NOMO-1 treated with dmso at 0.1 percent for 144 hours (cell line): ENCODE measurements around the gene EPB41L4A.
"Not testable (repeated sequence)": the region's sequence is repeated elsewhere in the genome, so short reads cannot be mapped to it uniquely, and the experiment has no call there.

Experiments used
- DNase-seq: peaks from one replicate; lab custom pipeline; 2025; ENCODE audit not compliant: unreplicated experiment; lab: John Stamatoyannopoulos, UW

The EPB41L4A gene

GRCh38 chr5:112419164-112419985 is at the start of gene EPB41L4A:
Gene EPB41L4A, minus strand, starts transcription at chr5:112419277. Its CDS starts 238 bp downstream, at chr5:112419039.
- no peak for DNase-seq

DNA sequence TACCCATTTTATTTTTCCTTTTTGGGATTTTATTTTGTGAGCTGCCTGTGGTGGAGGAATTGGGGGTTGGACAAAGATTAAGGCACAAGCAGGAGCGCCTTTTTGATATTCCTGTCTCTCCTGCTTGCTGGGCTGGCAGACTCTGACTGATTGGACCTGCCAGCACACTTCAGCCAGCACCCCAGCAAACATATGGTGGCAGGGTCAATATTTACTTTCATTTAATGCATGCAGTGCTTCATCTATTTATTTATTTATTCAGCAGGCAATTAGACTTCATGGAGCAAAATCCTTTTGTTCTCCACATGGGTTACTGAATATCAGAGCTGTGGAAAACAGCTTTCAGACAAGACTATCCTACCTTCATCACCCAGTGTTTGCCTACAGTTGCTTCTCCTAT is 48.4 kb upstream of the EPB41L4A start:
- DNase-seq = no peak

DNA sequence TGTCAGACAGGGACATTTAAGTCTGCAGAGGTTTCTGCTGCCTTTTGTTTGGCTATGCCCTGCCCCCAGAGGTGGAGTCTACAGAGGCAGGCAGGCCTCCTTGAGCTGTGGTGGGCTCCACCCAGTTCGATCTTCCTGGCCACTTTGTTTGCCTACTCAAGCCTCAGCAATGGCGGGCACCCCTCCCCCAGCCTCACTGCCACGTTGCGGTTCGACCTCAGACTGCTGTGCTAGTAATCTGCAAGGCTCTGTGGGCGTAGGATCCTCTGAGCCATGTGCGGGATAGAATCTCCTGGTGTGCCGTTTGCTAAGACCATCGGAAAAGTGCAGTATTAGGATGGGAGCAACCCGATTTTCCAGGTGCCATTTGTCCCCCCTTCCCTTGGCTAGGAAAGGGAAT is 47.2 kb upstream of the EPB41L4A start:
- not testable (repeated sequence) for DNase-seq

GRCh38 chr5:112447187-112447760 is 28.2 kb upstream of the EPB41L4A start:
- not testable (repeated sequence) for DNase-seq

- no peak for DNase-seq
Measured at GRCh38 chr5:112445626-112446350, 26.7 kb upstream of the EPB41L4A start.

DNA sequence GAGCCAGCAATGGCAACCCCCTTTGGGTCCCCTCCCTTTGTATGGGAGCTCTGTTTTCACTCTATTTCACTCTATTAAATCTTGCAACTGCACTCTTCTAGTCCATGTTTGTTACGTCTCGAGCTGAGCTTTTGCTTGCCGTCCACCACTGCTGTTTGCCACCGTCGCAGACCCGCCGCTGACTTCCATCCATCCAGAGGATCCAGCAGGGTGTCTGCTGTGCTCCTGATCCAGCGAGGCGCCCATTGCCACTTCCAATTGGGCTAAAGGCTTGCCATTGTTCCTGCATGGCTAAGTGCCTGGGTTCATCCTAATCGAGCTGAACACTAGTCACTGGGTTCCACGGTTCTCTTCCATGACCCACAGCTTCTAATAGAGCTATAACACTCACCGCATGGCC is 24.9 kb upstream of the EPB41L4A start:
- DNase-seq = not testable (repeated sequence)

GRCh38 chr5:112440031-112440430 is 21.0 kb upstream of the EPB41L4A start:
- no peak for DNase-seq

DNA sequence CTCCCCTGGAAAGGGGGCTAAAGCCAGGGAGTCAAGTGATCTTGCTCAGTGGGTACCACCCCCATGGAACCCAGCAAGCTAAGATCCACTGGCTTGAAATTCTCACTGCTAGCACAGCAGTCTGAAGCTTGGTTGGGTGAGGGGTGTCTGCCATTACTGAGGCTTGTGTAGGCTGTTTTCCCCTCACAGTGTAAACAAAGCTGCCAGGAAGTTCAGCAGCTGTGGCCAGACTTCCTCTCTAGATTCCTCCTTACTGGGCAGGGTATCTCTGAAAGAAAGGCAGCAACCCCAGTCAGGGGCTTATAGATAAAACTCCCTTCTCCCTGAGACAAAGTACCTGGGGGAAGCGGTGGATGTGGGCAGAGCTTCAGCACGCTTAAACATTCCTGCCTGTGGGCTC is 17.1 kb upstream of the EPB41L4A start:
- DNase-seq = no peak

DNA sequence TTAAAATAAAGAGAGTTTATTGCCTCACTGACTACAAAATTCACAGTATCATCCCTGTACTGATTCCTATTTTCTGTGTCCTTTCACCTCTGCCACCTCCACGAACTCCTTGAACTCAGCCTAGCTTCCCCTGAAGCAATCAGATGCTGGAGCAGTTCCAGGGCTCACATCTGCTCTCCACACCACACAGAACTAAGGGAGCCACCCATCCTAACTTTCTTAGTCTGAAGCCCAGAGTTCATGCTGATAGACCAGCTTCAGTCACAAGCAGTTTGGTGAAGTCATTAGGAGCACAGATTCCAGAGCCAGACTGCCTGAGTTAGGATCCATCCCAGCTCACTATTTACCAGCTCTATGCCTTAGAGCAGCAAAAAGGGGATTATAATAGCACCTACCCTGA is 15.6 kb upstream of the EPB41L4A start:
- no peak for DNase-seq

- DNase-seq = not testable (repeated sequence)
Measured at GRCh38 chr5:112426202-112426601, 7.1 kb upstream of the EPB41L4A start.

DNA sequence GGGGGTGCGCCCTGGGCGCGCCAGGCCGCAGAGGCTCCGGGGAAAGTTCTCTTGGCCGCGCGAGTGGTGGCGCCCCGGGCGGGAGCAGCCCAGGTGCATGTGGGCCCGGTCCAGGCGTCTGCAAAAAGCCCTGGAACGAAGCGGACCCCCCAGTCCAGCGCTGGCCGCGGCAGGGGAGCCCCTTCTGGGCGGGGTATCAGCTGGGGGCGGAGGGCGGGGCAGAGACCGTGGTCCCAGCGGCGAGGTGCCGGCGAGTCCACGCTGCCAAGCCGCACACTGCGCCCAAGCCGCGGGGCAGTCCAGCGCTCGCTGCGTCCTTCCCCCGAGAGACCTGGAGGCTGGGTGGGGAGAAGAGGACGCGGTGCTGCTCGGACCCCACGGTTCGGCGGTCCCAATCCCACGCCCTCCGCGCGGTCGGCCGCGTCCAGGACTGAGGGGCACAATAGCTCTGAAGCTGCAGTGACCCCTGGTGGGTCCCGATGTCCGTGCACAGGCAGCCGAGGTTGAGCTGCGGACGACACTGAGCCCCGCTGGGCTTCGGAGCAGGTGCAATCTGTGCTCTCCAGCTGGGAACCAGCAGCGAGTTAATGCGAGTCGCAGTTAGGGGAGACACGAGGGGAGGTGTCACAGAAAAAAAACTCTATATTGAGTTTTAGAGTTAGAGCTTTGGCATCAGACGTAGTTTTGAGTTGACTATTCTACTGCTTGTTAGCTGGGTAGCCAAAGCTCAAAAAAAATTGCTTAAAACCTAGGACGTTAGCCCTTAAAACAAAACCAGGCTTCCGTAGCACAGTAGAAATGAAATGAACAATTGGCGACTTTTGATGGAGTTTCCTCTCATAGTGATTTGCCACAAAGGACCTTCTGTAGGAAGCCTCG is 1.1 kb upstream of the EPB41L4A start:
- DNase-seq = peak; percentile 45

- no peak for DNase-seq
Measured at GRCh38 chr5:112418659-112419163, 366 bp downstream of the EPB41L4A start.

GRCh38 chr5:112417931-112418658 is 982 bp downstream of the EPB41L4A start:
- no peak for DNase-seq

DNA sequence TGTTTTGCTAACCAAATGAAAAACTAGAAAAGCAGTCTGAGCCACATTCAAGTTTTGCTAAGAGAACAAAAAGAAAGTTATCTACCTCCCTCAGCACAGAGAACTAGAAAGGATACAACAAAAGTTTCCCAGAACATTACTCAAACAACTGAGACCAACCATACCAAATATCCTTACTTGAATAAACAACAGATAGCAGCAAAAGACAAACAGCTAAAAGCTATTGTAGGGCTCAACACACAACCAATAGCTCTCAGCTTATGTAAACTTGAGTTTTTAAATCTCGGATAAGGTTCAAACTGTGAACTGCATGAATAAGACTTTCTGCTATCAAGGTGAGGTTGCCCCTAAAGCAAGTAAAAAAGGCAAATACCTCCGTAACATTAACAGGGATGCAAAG is 3.5 kb downstream of the EPB41L4A start:
- no peak for DNase-seq

DNA sequence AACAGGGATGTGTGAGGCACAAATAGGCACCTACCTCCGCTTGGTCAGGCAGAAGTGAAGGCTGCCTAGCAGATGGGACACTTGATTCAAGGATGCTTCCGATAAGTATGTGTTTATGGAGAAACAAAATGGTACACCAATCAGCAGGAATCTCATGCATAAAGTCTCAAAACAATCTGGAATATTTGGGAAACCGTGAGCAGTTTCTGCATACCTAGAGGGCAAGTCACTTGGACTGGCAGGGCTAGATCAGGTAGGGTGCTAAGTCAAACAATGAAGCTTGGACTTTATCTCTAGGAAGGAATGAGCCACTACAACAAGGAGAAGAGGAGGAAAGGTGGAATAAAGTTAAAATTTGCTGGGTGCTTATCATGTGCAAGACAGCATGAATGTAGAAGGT is 5.5 kb downstream of the EPB41L4A start:
- no peak for DNase-seq

DNA sequence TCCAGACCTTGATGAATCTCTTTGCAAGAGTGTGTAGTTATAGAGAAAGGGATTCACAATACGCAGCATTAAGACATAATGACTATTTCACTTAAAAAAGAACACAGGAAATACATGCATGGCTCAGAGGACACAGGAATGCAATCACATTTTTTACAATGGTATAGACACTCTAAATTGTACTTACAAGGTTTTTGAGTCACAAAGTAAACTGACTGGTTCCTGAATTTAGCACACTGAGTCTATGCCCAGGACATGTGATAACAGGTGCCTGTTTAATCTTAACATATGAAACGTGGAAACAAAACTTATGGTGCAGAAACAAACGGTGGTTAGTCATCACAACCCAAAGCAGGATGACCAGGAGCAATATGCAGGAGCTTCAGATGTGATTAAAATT is 6.7 kb downstream of the EPB41L4A start:
- no peak for DNase-seq

DNA sequence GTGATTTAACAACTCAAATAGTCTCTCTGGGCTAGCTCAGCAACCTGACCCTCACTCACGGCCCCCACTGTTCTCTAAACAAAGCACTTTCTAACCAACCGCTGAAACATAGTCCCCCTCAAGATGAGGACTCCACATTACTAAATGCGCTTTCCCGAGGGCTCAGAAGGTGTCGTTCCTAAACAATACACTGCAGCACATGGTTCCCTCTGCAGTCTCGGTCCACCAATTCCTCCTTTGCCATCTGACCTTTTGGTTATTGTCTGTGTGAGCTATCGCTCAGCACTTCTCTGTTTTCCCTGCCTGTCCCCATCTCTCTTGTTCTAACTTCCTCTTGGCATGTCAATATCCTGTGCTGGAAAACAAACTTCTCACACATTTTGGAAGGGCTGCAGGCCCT is 7.2 kb downstream of the EPB41L4A start:
- no peak for DNase-seq

GRCh38 chr5:112407666-112408065 is 11.4 kb downstream of the EPB41L4A start:
- no peak for DNase-seq

GRCh38 chr5:112407240-112407639 is 11.8 kb downstream of the EPB41L4A start:
- no peak for DNase-seq

DNA sequence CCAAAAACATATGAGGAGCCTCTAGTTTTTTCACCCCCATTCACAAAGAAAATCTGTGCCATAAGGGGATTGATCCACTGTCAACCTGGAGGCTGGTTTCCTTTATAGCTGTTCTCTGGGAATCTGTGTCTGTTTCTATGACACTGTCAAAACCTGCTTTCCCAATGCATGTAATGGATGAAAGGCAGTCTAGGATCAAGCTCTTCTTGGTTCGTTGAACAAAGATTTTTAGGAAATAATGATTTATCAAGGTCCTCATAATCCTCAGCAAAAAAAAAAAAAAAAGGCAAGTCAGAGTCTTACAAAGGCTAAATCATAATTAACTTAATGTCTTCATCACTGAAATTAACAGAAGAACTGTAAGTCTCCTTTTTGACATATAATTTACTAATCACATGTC is 16.0 kb downstream of the EPB41L4A start:
- no peak for DNase-seq
